ENCODE data around the gene TMUB2. TPM values are rescaled to one million over a fixed set of nuclear protein-coding genes. Genes with fewer than 3 reads are reported as not detected.
A peak's percentile ranks its signal among the peaks of the same experiment; 100 is the strongest.

TMUB2 gene
- total and polyA plus RNA-seq, 2 of the 13 experiments (the other 11 are each of a cell fraction or from before 2014, with no cell fraction given): 26.9 to 50.8 TPM

DNA sequence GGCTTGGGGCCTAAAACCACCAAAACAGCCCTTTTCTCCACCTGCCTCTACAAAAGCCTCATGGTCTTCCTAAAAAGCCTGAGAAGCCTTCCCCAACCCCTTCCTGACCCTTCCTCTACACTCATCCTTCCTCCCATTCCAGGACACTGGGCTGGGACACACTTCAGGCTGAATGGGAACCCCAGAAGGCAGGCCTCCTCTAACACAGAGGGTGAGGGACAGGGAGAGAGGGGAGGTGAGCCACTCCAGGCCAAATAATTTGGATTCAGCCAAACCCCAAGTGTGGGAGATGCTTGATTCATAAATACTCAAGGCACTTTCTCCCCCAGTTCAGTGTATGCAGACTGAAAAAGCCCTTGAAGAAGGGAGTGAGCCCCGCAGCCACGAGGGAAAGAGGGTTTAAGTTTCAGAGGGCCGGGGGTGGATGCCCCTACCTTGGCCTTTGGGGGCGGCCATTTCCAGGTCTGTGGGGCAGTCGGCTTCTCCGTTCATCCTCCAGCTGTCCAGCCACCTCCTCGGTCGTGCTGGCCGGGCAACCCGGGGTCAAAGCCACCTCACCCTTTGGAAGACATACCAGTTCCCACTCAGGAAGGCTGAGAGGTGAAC lies 31.1 kb downstream of the TMUB2 start (continued):
- TF ChIP-seq ZNF850 (CRISPR knock-in tag; conservative IDR thresholded peaks at IDR 0.05) (no peak), MEIS2 (CRISPR knock-in tag; IDR thresholded peaks at IDR 0.05) (peak; percentile 22; the same call in 1 of the 2 replicates), PTBP1 (IDR thresholded peaks at IDR 0.05; ENCODE audit: low read depth, low read length, poor library complexity, severe bottlenecking) (no peak), NR3C1 (CRISPR knock-in tag; IDR thresholded peaks at IDR 0.05) (0 out of 2 replicates have a peak, but pooled peaks have one; percentile 27), SSRP1 (CRISPR knock-in tag; IDR thresholded peaks at IDR 0.05) (no peak), CCDC6 (CRISPR knock-in tag; IDR thresholded peaks at IDR 0.05) (no peak), ZNF460 (CRISPR knock-in tag; IDR thresholded peaks at IDR 0.05; ENCODE audit: borderline replicate concordance) (no peak), ZNF598 (CRISPR knock-in tag; IDR thresholded peaks at IDR 0.05; ENCODE audit: borderline replicate concordance) (no peak), HNRNPK (IDR thresholded peaks at IDR 0.05; ENCODE audit: low read depth, low read length, poor library complexity, severe bottlenecking) (no peak), AKAP8 (CRISPR knock-in tag; IDR thresholded peaks at IDR 0.05) (0 out of 2 replicates have a peak, but pooled peaks have one; percentile 27), ZNF652 (CRISPR knock-in tag; IDR thresholded peaks at IDR 0.05; ENCODE audit: borderline replicate concordance, low read depth) (no peak), ZBTB7A (CRISPR knock-in tag; IDR thresholded peaks at IDR 0.05) (no peak), ZNF205 (CRISPR knock-in tag; IDR thresholded peaks at IDR 0.05) (no peak), ZSCAN12 (CRISPR knock-in tag; IDR thresholded peaks at IDR 0.05) (no peak), PAF1 (CRISPR knock-in tag; IDR thresholded peaks at IDR 0.05) (no peak), TFDP1 (CRISPR knock-in tag; IDR thresholded peaks at IDR 0.05; ENCODE audit: borderline replicate concordance) (no peak; the same call in 1 of the 2 replicates), ZNF382 (CRISPR knock-in tag; IDR thresholded peaks at IDR 0.05; ENCODE audit: borderline replicate concordance) (no peak), ZNF513 (CRISPR knock-in tag; conservative IDR thresholded peaks at IDR 0.05) (0 out of 2 replicates have a peak, but pooled peaks have one; percentile 38), TGIF2 (CRISPR knock-in tag; IDR thresholded peaks at IDR 0.05) (0 out of 2 replicates have a peak, but pooled peaks have one; percentile 33), ARNT (IDR thresholded peaks at IDR 0.05) (no peak), ZNF337 (CRISPR knock-in tag; IDR thresholded peaks at IDR 0.05; ENCODE audit: borderline replicate concordance, low read depth) (no peak), ARNT2 (CRISPR knock-in tag; IDR thresholded peaks at IDR 0.05; ENCODE audit: low read depth) (no peak)
- TF ChIP-seq, protein P1, sequence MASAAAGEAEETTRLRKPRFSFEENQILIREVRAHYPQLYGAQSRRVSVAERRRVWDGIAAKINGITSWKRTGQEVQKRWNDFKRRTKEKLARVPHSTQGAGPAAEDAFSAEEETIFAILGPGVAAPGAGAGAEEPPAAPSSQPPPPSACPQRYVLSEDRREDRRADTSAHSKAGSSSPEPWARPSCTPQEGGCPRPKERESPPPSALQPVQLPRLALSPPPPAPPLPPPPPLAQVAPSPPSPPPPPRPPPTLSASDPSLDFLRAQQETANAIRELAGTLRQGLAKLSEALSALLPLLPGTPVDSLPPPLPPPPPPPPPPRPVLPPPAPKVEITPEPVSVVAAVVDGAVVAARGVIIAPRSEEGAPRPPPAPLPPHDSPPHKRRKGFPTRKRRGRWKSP (CRISPR knock-in tag; IDR thresholded peaks at IDR 0.05): peak; percentile 15; the same call in 1 of the 2 replicates
- TF ChIP-seq, protein P2, sequence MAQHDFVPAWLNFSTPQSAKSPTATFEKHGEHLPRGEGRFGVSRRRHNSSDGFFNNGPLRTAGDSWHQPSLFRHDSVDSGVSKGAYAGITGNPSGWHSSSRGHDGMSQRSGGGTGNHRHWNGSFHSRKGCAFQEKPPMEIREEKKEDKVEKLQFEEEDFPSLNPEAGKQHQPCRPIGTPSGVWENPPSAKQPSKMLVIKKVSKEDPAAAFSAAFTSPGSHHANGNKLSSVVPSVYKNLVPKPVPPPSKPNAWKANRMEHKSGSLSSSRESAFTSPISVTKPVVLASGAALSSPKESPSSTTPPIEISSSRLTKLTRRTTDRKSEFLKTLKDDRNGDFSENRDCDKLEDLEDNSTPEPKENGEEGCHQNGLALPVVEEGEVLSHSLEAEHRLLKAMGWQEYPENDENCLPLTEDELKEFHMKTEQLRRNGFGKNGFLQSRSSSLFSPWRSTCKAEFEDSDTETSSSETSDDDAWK (CRISPR knock-in tag; IDR thresholded peaks at IDR 0.05): no peak
- TF ChIP-seq, protein P3, sequence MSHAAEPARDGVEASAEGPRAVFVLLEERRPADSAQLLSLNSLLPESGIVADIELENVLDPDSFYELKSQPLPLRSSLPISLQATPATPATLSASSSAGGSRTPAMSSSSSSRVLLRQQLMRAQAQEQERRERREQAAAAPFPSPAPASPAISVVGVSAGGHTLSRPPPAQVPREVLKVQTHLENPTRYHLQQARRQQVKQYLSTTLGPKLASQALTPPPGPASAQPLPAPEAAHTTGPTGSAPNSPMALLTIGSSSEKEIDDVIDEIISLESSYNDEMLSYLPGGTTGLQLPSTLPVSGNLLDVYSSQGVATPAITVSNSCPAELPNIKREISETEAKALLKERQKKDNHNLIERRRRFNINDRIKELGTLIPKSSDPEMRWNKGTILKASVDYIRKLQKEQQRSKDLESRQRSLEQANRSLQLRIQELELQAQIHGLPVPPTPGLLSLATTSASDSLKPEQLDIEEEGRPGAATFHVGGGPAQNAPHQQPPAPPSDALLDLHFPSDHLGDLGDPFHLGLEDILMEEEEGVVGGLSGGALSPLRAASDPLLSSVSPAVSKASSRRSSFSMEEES (CRISPR knock-in tag; IDR thresholded peaks at IDR 0.05): no peak

All from HepG2 (cell line).